Common myeloid progenitor, CD34-positive (primary cell): ENCODE data around the gene PCDHGA4.
A peak's percentile ranks its signal among the peaks of the same experiment; 100 is the strongest.
"Not testable (repeated sequence)": the region's sequence is repeated elsewhere in the genome, so short reads cannot be mapped to it uniquely, and the experiment has no call there.

Source experiments
- CTCF ChIA-PET: fragments of 350-600 bp; sonication (Branson Sonifier 250); formaldehyde crosslinking; loops from one replicate; lab custom pipeline; 2021; ENCODE audit warnings: antibody characterized with exemption; lab: Charles Lee
- POLR2A ChIA-PET: fragments of 350-600 bp; sonication (Branson Sonifier 250); formaldehyde crosslinking; loops from one replicate; lab custom pipeline; 2021; ENCODE audit warnings: antibody characterized with exemption; lab: Charles Lee
- DNase-seq, 3 donors: peaks; one replicate each; pipeline versions ENCODE4 v3.0.0 to v3.0.0-alpha.2; 2013
- H3K27ac ChIP-seq, 2 experiments: 1 replicate in 1 of 2; 2 replicates in 1 of 2; pipeline ENCODE4 v1.7.0; 2013; ENCODE audit warnings: inconsistent platforms in 2 of 2, low read length in 2 of 2, mild to moderate bottlenecking in 2 of 2, low read depth in 1 of 2, moderate library complexity in 1 of 2; ENCODE audit not compliant: severe bottlenecking in 2 of 2, insufficient read depth in 1 of 2, poor library complexity in 1 of 2
- H3K27me3 ChIP-seq, 5 experiments: replicated peaks in 2 of 5; 1 replicate in 3 of 5; 2 replicates in 2 of 5; pipeline versions ENCODE4 v1.6.1 to v1.7.0; 2013; ENCODE audit warnings: low read length in 4 of 5, mild to moderate bottlenecking in 2 of 5, moderate library complexity in 2 of 5, inconsistent platforms in 1 of 5; ENCODE audit not compliant: insufficient read depth in 5 of 5, control insufficient read depth in 4 of 5
- H3K36me3 ChIP-seq, 4 experiments: 1 replicate in 2 of 4; 2 replicates in 2 of 4; pipeline versions ENCODE4 v1.6.1 to v1.7.0; 2013; ENCODE audit warnings: low read length in 3 of 4, control low read depth in 1 of 4, mild to moderate bottlenecking in 1 of 4; ENCODE audit not compliant: control insufficient read depth in 4 of 4, insufficient read depth in 4 of 4
- H3K4me1 ChIP-seq, 4 experiments: 1 replicate in 3 of 4; 2 replicates in 1 of 4; pipeline versions ENCODE4 v1.6.1 to v1.7.1; 2013; ENCODE audit warnings: low read length in 3 of 4, mild to moderate bottlenecking in 3 of 4, control low read depth in 1 of 4, inconsistent platforms in 1 of 4, moderate library complexity in 1 of 4; ENCODE audit not compliant: control insufficient read depth in 4 of 4, insufficient read depth in 4 of 4; ENCODE audit errors: control extremely low read depth in 1 of 4
- H3K4me3 ChIP-seq, 7 experiments: 1 replicate in 4 of 7; 2 replicates in 3 of 7; pipeline versions ENCODE4 v1.5.1 to v1.7.0; 2013; ENCODE audit warnings: mild to moderate bottlenecking in 7 of 7, low read length in 6 of 7, moderate library complexity in 6 of 7, inconsistent platforms in 2 of 7, low read depth in 2 of 7, control low read depth in 1 of 7; ENCODE audit not compliant: insufficient read depth in 4 of 7, control insufficient read depth in 1 of 7; ENCODE audit errors: extremely low read depth in 1 of 7
- H3K9me3 ChIP-seq, 5 experiments: 1 replicate in 4 of 5; 2 replicates in 1 of 5; pipeline versions ENCODE4 v1.6.1 to v1.7.1; 2013; ENCODE audit warnings: low read length in 4 of 5, mild to moderate bottlenecking in 2 of 5, inconsistent platforms in 1 of 5, low read depth in 1 of 5, moderate library complexity in 1 of 5; ENCODE audit not compliant: control insufficient read depth in 4 of 5, insufficient read depth in 2 of 5; ENCODE audit errors: control extremely low read depth in 1 of 5
- WGBS: methylation state at CpG from one replicate; pipeline ENCODE4 v1.1.5; 2013; ENCODE audit not compliant: insufficient coverage; 5-methylcytosine and 5-hydroxymethylcytosine counted together

Gene PCDHGA4

DNA sequence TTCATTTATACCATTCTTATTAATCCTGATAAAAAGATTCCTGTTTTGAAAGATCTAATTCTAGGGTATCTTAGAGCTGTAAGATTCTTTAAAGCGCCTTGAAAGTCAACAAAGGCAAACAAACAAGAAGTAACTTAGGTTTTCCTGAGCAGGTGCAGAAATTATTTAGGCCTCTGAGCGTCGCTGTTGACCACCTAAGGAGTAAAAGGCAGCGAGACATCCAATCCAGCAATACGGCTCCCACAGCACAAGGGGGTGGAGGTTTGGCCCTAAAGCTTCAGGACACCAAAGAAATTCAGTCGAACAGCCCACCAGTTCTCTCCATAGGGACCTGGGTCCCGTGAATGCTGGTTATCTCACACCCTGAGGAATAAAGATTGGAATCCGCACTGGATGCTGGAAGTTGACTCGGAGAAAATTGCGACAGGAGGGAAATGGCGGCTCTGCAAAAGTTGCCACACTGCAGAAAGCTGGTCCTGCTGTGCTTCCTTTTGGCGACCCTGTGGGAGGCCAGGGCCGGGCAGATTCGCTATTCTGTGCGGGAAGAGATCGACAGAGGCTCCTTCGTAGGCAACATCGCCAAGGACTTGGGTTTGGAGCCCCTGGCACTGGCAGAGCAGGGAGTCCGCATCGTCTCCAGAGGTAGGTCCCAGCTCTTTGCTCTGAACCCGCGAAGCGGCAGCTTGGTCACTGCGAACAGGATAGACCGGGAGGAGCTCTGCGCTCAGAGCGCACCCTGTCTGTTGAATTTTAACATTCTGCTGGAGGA is 16.1 kb upstream of the PCDHGA4 start, which contains the start of gene PCDHGA2:
PCDHGA2 (plus strand) TSS at position 223 of the 769 bp plus-strand sequence.
- Histone ChIP-seq H3K4me3 (peak within 1 kb of the TSS in 5 of 7 experiments; percentile 5 to 60 (median 33)), H3K9me3 (peaks cover 27 to 74% (median 31%) of the 10 kb centered on the region in 5 experiments), H3K4me1 (no peaks in the 10 kb centered on the region), H3K27ac (no peak within 1 kb of the TSS), H3K36me3 (peaks cover 0 to 3% (median 0%) of the 10 kb centered on the region in 4 experiments), H3K27me3 (peaks cover 17 to 76% (median 38%) of the 10 kb centered on the region in 5 experiments)
- WGBS: 12% methylated on average over 25 of the region's 27 CpGs
- CTCF ChIA-PET: interaction anchor here (0.8 to 2.5 kb wide), 8 partner anchors 9 to 219 kb away, joined by 3 to 12 read pairs (median 4); partner anchors contain the start of genes PCDHGA1, PCDHGA10, PCDHGB3 and TAF7
- POLR2A ChIA-PET: no interaction called here
- peak; percentile 47 to 79 (median 73) for DNase-seq

DNA sequence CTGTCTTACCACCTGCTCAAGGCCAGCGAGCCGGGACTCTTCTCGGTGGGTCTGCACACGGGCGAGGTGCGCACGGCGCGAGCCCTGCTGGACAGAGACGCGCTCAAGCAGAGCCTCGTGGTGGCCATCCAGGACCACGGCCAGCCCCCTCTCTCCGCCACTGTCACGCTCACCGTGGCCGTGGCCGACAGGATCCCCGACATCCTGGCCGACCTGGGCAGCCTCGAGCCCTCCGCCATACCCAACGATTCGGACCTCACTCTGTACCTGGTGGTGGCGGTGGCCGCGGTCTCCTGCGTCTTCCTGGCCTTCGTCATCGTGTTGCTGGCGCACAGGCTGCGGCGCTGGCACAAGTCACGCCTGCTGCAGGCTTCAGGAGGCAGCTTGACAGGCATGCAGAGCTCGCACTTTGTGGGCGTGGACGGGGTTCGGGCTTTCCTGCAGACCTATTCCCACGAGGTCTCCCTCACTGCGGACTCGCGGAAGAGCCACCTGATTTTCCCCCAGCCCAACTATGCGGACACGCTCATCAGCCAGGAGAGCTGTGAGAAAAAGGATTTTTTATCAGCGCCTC is 14.0 kb upstream of the PCDHGA4 start:
- H3K36me3 ChIP-seq, DNase-seq, POLR2A ChIA-PET, H3K4me3 ChIP-seq, H3K27ac ChIP-seq, H3K4me1 ChIP-seq: not testable (repeated sequence)
- WGBS: 48% methylated on average over 23 of the region's 45 CpGs
- CTCF ChIA-PET: interaction anchor here (1.4 kb wide), 1 partner anchor 16 kb away, joined by 3 read pairs; no protein-coding TSS in a partner anchor
- Histone ChIP-seq H3K9me3 (peaks cover 21 to 80% (median 47%) of the 10 kb centered on the region in 5 experiments), H3K27me3 (peaks cover 22 to 82% (median 29%) of the 10 kb centered on the region in 5 experiments)

DNA sequence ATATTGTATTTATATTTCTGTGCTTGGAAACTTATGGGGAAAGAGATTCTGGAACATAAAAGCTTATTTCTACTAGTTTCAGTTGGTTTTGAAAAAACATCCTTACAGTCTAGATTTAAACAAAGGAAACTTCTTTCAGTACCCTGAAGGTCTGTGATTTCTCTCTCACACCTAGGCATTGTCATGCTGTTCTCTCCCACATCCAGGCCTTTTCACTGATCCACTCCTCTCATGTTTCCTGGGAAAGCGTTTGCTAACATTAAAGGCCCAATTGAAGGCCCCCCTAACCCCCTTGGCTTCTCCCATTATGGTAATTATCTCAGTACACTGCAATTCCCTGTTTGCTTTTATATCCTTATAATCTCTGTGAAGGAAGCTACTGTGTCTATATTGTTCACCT is 12.0 kb upstream of the PCDHGA4 start:
- DNase-seq: no peak
- no peak overlapping the region for H3K4me3 ChIP-seq
- H3K4me1 ChIP-seq: no peaks in the 10 kb centered on the region
- H3K27ac ChIP-seq: no peak overlapping the region
- WGBS: 60% methylated on average over 1 of the region's 1 CpG
- POLR2A ChIA-PET: no interaction called here
- CTCF ChIA-PET: interaction anchor here (0.7 to 2.6 kb wide), 7 partner anchors 8 to 74 kb away, joined by 3 to 7 read pairs (median 4); partner anchors contain the start of genes PCDHGA1, PCDHGA4 and TAF7
- H3K27me3 ChIP-seq: peaks cover 14 to 84% (median 30%) of the 10 kb centered on the region in 5 experiments
- peaks cover 0 to 9% (median 0%) of the 10 kb centered on the region in 4 experiments for H3K36me3 ChIP-seq
- H3K9me3 ChIP-seq: peaks cover 12 to 71% (median 45%) of the 10 kb centered on the region in 5 experiments

DNA sequence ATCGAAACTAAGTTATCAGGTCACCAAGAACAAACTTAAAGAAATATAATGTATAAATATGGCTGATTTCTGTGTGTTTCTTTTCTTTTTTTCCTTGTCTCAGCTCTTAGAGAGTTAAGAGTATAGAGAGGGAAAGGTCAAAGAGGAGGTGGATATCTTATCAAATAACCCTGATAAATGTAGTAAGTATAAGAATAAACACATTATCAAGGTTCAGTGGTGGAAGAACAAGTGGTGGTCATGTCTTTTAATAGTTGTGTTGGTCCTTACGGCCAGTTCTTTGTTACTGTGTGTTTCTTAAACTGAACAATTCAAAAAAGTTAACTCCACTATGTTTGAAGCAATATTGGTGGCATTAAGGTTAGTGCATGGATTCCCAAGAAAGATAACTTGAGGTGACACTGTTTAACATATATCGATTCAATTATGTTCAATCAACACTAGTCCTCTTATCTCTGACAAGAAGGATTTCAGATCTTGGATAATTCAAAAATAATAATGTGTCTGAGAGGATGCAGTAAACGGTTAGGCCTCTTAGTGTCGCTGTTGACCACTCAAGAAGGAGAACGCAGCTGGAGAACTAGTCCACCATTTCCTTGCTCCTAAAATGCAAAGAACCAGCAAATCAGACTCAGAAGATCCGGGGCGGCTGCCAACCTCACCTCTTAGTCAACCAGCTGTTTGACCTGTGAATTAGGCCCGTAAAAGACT is 11.4 kb upstream of the PCDHGA4 start, which contains the start of gene PCDHGA3:
PCDHGA3 (plus strand) TSS at position 588 of the 711 bp plus-strand sequence. CDS start 205 bp downstream, outside the sequence.
- Histone ChIP-seq H3K27me3 (peaks cover 13 to 83% (median 27%) of the 10 kb centered on the region in 5 experiments), H3K27ac (no peak within 1 kb of the TSS), H3K9me3 (peaks cover 12 to 64% (median 42%) of the 10 kb centered on the region in 5 experiments), H3K4me3 (peak within 1 kb of the TSS in 4 of 7 experiments; percentile 6 to 51 (median 10)), H3K4me1 (no peaks in the 10 kb centered on the region), H3K36me3 (peaks cover 0 to 9% (median 0%) of the 10 kb centered on the region in 4 experiments)
- ChIA-PET POLR2A (no interaction called here), CTCF (interaction anchor here (0.7 to 2.6 kb wide), 6 partner anchors 9 to 73 kb away, joined by 3 to 7 read pairs (median 4); partner anchors contain the start of genes PCDHGA1, PCDHGA4 and TAF7)
- 2% methylated on average over 6 of the region's 9 CpGs for WGBS
- peak in 2 of 3 donors; percentile 66 to 76 for DNase-seq

DNA sequence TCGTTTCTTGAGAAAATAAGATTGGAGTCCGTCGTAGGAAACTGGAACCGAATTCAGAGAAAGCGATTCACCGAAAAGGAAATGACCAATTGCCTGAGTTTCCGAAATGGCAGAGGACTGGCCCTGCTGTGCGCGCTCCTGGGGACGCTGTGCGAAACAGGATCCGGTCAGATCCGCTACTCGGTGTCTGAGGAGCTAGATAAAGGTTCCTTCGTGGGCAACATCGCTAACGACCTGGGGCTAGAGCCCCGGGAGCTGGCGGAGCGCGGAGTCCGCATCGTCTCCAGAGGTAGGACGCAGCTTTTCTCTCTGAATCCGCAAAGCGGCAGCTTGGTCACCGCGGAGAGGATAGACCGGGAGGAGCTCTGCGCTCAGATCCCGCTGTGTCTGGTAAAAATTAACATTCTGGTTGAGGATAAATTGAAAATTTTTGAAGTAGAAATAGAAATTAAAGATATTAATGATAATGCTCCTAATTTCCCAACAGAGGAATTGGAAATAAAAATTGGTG is 10.8 kb upstream of the PCDHGA4 start:
- no peaks in the 10 kb centered on the region for H3K4me1 ChIP-seq
- no peak for DNase-seq
- H3K9me3 ChIP-seq: peaks cover 17 to 63% (median 37%) of the 10 kb centered on the region in 5 experiments
- CTCF ChIA-PET: interaction anchor here (1.0 to 2.6 kb wide), 4 partner anchors 9 to 26 kb away, joined by 3 to 7 read pairs (median 4); partner anchors contain the start of gene TAF7
- POLR2A ChIA-PET: no interaction called here
- peaks cover 17 to 82% (median 22%) of the 10 kb centered on the region in 5 experiments for H3K27me3 ChIP-seq
- H3K27ac ChIP-seq: no peak overlapping the region
- H3K36me3 ChIP-seq: peaks cover 0 to 9% (median 0%) of the 10 kb centered on the region in 4 experiments
- peak overlapping the region in 4 of 7 experiments; percentile 6 to 51 (median 10) for H3K4me3 ChIP-seq
- 24% methylated on average over 27 of the region's 31 CpGs for WGBS

DNA sequence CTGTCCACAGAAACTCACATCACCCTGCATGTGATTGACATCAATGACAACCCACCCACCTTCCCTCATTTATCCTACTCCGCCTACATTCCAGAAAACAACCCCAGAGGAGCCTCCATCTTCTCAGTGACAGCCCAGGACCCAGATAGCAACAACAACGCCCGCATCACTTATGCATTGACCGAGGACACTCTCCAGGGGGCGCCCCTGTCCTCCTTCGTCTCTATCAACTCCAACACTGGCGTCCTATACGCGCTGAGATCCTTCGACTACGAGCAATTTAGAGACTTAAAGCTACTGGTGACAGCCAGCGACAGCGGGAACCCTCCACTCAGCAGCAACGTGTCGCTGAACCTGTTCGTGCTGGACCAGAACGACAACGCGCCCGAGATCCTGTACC is 9.5 kb upstream of the PCDHGA4 start:
- WGBS: 24% methylated on average over 16 of the region's 20 CpGs
- H3K27ac ChIP-seq: no peak overlapping the region
- ChIA-PET POLR2A (no interaction called here), CTCF (no interaction called here)
- no peak for DNase-seq
- H3K36me3 ChIP-seq: peaks cover 0 to 6% (median 0%) of the 10 kb centered on the region in 4 experiments
- peaks cover 14 to 58% (median 33%) of the 10 kb centered on the region in 5 experiments for H3K9me3 ChIP-seq
- no peaks in the 10 kb centered on the region for H3K4me1 ChIP-seq
- H3K27me3 ChIP-seq: peaks cover 13 to 79% (median 14%) of the 10 kb centered on the region in 5 experiments
- no peak overlapping the region for H3K4me3 ChIP-seq
